WTC11 (cell line): ENCODE measurements around the gene ZNF212. TPM values are rescaled to one million over a fixed set of nuclear protein-coding genes. Genes with fewer than 3 reads are reported as not detected.

Experiments
- ATAC-seq: fragments of 200-7000 bp; cut with Tn5 transposase; 2 replicates; pipeline ENCODE4 v1.10.0; 2021; ENCODE audit warnings: mild to moderate bottlenecking, moderate library complexity
- CTCF ChIA-PET: fragments of 300-600 bp; sonication (Branson Sonifier 250); formaldehyde crosslinking; loops from one replicate; lab custom pipeline; 2021; ENCODE audit warnings: antibody characterized with exemption; lab: Charles Lee
- POLR2A ChIA-PET: fragments of 350-600 bp; sonication (Branson Sonifier 250); formaldehyde crosslinking; loops from one replicate; lab custom pipeline; 2021; ENCODE audit warnings: antibody characterized with exemption; lab: Charles Lee
- DNase-seq: peaks from one replicate; pipeline ENCODE4 v3.0.0; 2021; ENCODE audit warnings: low spot score
- H3K27ac Mint-ChIP-seq: 2 replicates; pipeline ENCODE4 v1.8.0; 2021; ENCODE audit warnings: mixed read lengths
- H3K27me3 Mint-ChIP-seq: 2 replicates; pipeline ENCODE4 v1.8.0; 2021; ENCODE audit warnings: low read depth, mild to moderate bottlenecking, moderate library complexity, mixed read lengths
- H3K36me3 Mint-ChIP-seq: 2 replicates; pipeline ENCODE4 v1.8.0; 2021; ENCODE audit warnings: mixed read lengths
- H3K4me1 Mint-ChIP-seq: 2 replicates; pipeline ENCODE4 v1.8.0; 2022; ENCODE audit warnings: mixed read lengths
- H3K4me3 Mint-ChIP-seq: 2 replicates; pipeline ENCODE4 v1.8.0; 2021; ENCODE audit warnings: mild to moderate bottlenecking, moderate library complexity, mixed read lengths
- H3K9me3 Mint-ChIP-seq: 2 replicates; pipeline ENCODE4 v1.8.0; 2021; ENCODE audit warnings: mixed read lengths
- ATF3 ChIP-seq: sonication (generic); formaldehyde crosslinking; conservative IDR thresholded peaks from 2 replicates; pipeline ENCODE4 v1.8.1; 2022; ENCODE audit warnings: mild to moderate bottlenecking, missing genetic modification reagents
- CBFB ChIP-seq: sonication (generic); formaldehyde crosslinking; IDR thresholded peaks from 2 replicates; pipeline ENCODE4 v1.8.1; 2022; ENCODE audit warnings: mild to moderate bottlenecking, low read depth, missing genetic modification reagents
- CREB1 ChIP-seq: sonication (generic); formaldehyde crosslinking; IDR thresholded peaks from 2 replicates; pipeline ENCODE4 v1.8.0; 2023; ENCODE audit warnings: mild to moderate bottlenecking, missing genetic modification reagents
- CREM ChIP-seq: sonication (generic); formaldehyde crosslinking; IDR thresholded peaks from 2 replicates; pipeline ENCODE4 v1.8.1; 2022; ENCODE audit warnings: mild to moderate bottlenecking, missing genetic modification reagents, moderate library complexity
- ESRRA ChIP-seq: sonication (generic); formaldehyde crosslinking; IDR thresholded peaks from 2 replicates; pipeline ENCODE4 v1.8.1; 2022; ENCODE audit warnings: mild to moderate bottlenecking, missing genetic modification reagents, borderline replicate concordance
- FOXK1 ChIP-seq: sonication (generic); formaldehyde crosslinking; IDR thresholded peaks from 2 replicates; pipeline ENCODE4 v1.8.0; 2022; ENCODE audit warnings: mild to moderate bottlenecking, moderate library complexity, missing genetic modification reagents
- FOXP4 ChIP-seq: sonication (generic); formaldehyde crosslinking; IDR thresholded peaks from 2 replicates; pipeline ENCODE4 v1.8.0; 2022; ENCODE audit warnings: mild to moderate bottlenecking, missing genetic modification reagents
- JAZF1 ChIP-seq: fragments of 250-450 bp; sonication (Bioruptor Pico); IDR thresholded peaks from 2 replicates; pipeline ENCODE4 v1.9.0; 2021; ENCODE audit warnings: moderate library complexity, mild to moderate bottlenecking, inconsistent platforms
- MLX ChIP-seq: sonication (generic); formaldehyde crosslinking; IDR thresholded peaks from 2 replicates; pipeline ENCODE4 v1.8.1; 2023; ENCODE audit warnings: mild to moderate bottlenecking, missing genetic modification reagents, moderate library complexity
- NR3C1 ChIP-seq: sonication (generic); formaldehyde crosslinking; conservative IDR thresholded peaks from 2 replicates; pipeline ENCODE4 v1.8.1; 2023; ENCODE audit warnings: low read depth, mild to moderate bottlenecking, missing genetic modification reagents
- SMAD3 ChIP-seq: sonication (generic); formaldehyde crosslinking; IDR thresholded peaks from 2 replicates; pipeline ENCODE4 v1.8.0; 2022; ENCODE audit warnings: missing genetic modification reagents, mild to moderate bottlenecking, borderline replicate concordance
- SMAD4 ChIP-seq: sonication (generic); formaldehyde crosslinking; IDR thresholded peaks from 2 replicates; pipeline ENCODE4 v1.8.0; 2022; ENCODE audit warnings: mild to moderate bottlenecking, missing genetic modification reagents
- SOX15 ChIP-seq: fragments of 250-450 bp; sonication (Bioruptor Pico); IDR thresholded peaks from 2 replicates; pipeline ENCODE4 v1.9.0; 2021; ENCODE audit warnings: mild to moderate bottlenecking
- TCF7 ChIP-seq: sonication (generic); formaldehyde crosslinking; IDR thresholded peaks from 2 replicates; pipeline ENCODE4 v1.8.0; 2022; ENCODE audit warnings: mild to moderate bottlenecking, low read depth, missing genetic modification reagents, moderate library complexity
- TP53 ChIP-seq: sonication (generic); formaldehyde crosslinking; IDR thresholded peaks from 2 replicates; pipeline ENCODE4 v1.8.1; 2023; ENCODE audit warnings: mild to moderate bottlenecking, missing genetic modification reagents
- ZNF219 ChIP-seq: sonication (generic); formaldehyde crosslinking; IDR thresholded peaks from 2 replicates; pipeline ENCODE4 v1.8.0; 2023; ENCODE audit warnings: missing genetic modification reagents, mild to moderate bottlenecking, borderline replicate concordance
- ZNF396 ChIP-seq: fragments of 250-450 bp; sonication (Bioruptor Pico); IDR thresholded peaks from 2 replicates; pipeline ENCODE4 v1.8.0; 2021; ENCODE audit warnings: mild to moderate bottlenecking, moderate library complexity, borderline replicate concordance
- total RNA-seq: library from RNA; stranded (reverse); gene quantifications from 3 replicates; pipeline ENCODE4 v1.2.3, GENCODE V29; 2021
- TF ChIP-seq, protein P1 (sequence below): fragments of 250-450 bp; sonication (Bioruptor Pico); IDR thresholded peaks from 2 replicates; pipeline ENCODE4 v2.1.2; 2022; ENCODE audit warnings: mild to moderate bottlenecking, moderate library complexity
- TF ChIP-seq, protein P2 (sequence below): fragments of 250-450 bp; sonication (Bioruptor Pico); IDR thresholded peaks from 2 replicates; pipeline ENCODE4 v1.9.0; 2021; ENCODE audit warnings: moderate library complexity, mild to moderate bottlenecking, inconsistent platforms, borderline replicate concordance

Gene ZNF212
- total RNA-seq, 1 experiment from 2014 or later = 23.0 TPM

DNA sequence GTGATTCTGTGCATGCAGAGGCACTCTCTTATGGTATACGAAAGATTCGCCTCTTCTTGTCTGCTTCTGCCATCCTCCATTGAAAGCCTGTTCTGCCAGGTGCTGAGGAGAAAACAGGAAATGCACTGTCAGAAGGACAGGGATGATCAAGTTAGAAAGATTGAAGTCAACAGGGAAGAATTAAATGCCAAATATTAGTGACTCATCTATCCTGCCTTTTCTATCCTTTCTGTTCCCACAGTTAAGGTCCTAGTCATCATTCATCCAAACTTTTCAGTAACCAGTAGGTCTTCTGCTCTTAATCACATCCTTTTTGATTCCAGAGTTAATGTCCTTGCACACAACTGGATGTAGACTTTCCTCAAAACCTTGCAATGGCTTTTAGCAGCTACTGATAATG, 17.7 kb downstream of the ZNF212 start (continued):
- TF ChIP-seq FOXK1 (CRISPR knock-in tag) (no peak), CREM (CRISPR knock-in tag) (no peak), NR3C1 (CRISPR knock-in tag) (no peak), ESRRA (CRISPR knock-in tag) (no peak), SMAD4 (CRISPR knock-in tag) (no peak), CREB1 (CRISPR knock-in tag) (no peak), TCF7 (CRISPR knock-in tag) (no peak), ATF3 (CRISPR knock-in tag) (no peak)
- TF ChIP-seq, protein P1, sequence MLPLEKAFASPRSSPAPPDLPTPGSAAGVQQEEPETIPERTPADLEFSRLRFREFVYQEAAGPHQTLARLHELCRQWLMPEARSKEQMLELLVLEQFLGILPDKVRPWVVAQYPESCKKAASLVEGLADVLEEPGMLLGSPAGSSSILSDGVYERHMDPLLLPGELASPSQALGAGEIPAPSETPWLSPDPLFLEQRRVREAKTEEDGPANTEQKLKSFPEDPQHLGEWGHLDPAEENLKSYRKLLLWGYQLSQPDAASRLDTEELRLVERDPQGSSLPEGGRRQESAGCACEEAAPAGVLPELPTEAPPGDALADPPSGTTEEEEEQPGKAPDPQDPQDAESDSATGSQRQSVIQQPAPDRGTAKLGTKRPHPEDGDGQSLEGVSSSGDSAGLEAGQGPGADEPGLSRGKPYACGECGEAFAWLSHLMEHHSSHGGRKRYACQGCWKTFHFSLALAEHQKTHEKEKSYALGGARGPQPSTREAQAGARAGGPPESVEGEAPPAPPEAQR (CRISPR knock-in tag) = no peak

DNA sequence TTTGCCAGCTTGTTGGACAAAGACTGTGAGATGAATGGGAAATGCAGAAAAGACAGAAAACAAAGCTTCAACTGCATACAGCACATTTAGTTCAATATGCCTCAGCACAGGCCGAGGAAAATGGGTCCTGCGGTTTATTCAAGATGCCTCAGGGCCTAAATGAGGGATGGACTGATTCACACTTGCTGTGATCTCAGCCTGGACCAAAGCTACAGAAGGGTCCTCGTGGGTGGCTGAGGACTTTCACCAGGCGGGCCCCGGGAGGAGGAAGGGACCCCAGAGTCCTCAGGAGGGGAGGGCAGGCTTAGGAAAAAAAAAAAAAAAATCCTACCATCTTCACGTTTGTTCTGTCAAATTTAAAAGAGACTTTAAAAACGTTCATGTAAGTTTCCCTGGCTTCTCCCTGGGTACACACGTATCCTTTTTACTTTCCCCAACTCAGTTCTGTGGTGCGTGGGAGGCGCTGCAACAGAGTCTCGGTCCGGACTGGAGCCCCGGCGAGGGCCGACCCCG, 21.9 kb downstream of the ZNF212 start:
- Mint-ChIP-seq H3K4me3 (peak overlapping the region; percentile 79), H3K4me1 (no peaks in the 10 kb centered on the region), H3K27me3 (peaks cover 23% of the 10 kb centered on the region), H3K27ac (no peak overlapping the region), H3K36me3 (peaks cover 4% of the 10 kb centered on the region; the same call in 1 of the 2 replicates), H3K9me3 (no peaks in the 10 kb centered on the region)
- TF ChIP-seq JAZF1 (CRISPR knock-in tag) (no peak), SMAD3 (no peak), FOXP4 (CRISPR knock-in tag) (no peak), SOX15 (no peak), TCF7 (CRISPR knock-in tag) (no peak), CBFB (CRISPR knock-in tag) (no peak), MLX (CRISPR knock-in tag) (no peak), ZNF396 (CRISPR knock-in tag) (no peak), ZNF219 (no peak), TP53 (CRISPR knock-in tag) (no peak)
- TF ChIP-seq, protein P2, sequence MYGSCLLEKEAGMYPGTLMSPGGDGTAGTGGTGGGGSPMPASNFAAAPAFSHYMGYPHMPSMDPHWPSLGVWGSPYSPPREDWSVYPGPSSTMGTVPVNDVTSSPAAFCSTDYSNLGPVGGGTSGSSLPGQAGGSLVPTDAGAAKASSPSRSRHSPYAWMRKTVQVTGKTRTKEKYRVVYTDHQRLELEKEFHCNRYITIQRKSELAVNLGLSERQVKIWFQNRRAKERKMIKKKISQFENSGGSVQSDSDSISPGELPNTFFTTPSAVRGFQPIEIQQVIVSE (CRISPR knock-in tag) = no peak
- CTCF ChIA-PET = interaction anchor here (0.6 to 3.3 kb wide), 34 partner anchors 9 to 337 kb away, joined by 3 to 44 read pairs (median 5); partner anchors contain the start of genes ZNF212, ZNF282, ZNF398 and ZNF777
- DNase-seq (no peak), ATAC-seq (peak; percentile 6)
- POLR2A ChIA-PET = interaction anchor here (0.6 to 1.8 kb wide), 4 partner anchors 14 to 94 kb away, joined by 3 to 14 read pairs (median 6); partner anchors contain the start of gene ZNF282
